Uterus (tissue), 4 donors: ENCODE measurements around the gene FLOT1. TPM values are rescaled to one million over a fixed set of nuclear protein-coding genes. Genes with fewer than 3 reads are reported as not detected.

ENCODE experiments used
- DNase-seq, 2 donors: peaks; one replicate each; pipeline ENCODE4 v3.0.0-alpha.2; 2019 to 2020
- H3K27ac ChIP-seq, 2 donors: fragments of 200-600 bp; sonication (generic); 1 replicate in 1 of 2; 2 replicates in 1 of 2; pipeline ENCODE4 v1.5.1; 2016 to 2018
- H3K27me3 ChIP-seq, 2 donors: fragments of 200-600 bp; sonication (generic); one replicate each; pipeline ENCODE4 v1.5.1; 2018 to 2019; ENCODE audit warnings: control low read depth in 1 of 2
- H3K36me3 ChIP-seq, 2 donors: fragments of 200-600 bp; sonication (generic); one replicate each; pipeline ENCODE4 v1.5.1; 2019; ENCODE audit warnings: control low read depth in 1 of 2
- H3K4me1 ChIP-seq, 2 donors: fragments of 200-600 bp; sonication (generic); one replicate each; pipeline ENCODE4 v1.5.1; 2018 to 2019; ENCODE audit warnings: control low read depth in 1 of 2
- H3K4me3 ChIP-seq, 2 donors: fragments of 200-600 bp; sonication (generic); 1 replicate in 1 of 2; 2 replicates in 1 of 2; pipeline ENCODE4 v1.5.1; 2018 to 2019; ENCODE audit warnings: mild to moderate bottlenecking in 1 of 2
- H3K9me3 ChIP-seq, 2 donors: fragments of 200-600 bp; sonication (generic); one replicate each; pipeline ENCODE4 v1.5.1; 2019; ENCODE audit warnings: control low read depth in 1 of 2
- POLR2A ChIP-seq, 2 donors: fragments of 450-650 bp; IDR thresholded peaks; one replicate each; pipeline ENCODE4 v1.6.1; 2016; ENCODE audit warnings: antibody characterized with exemption in 2 of 2, mild to moderate bottlenecking in 1 of 2, moderate library complexity in 1 of 2
- intact Hi-C: fragments of 100-400 bp; cut with DNase I; formaldehyde crosslinking; loops from one replicate; pipeline ENCODE4 v1.15.1; 2023; ENCODE audit warnings: low total_unique reads
- total RNA-seq, 4 donors: library from RNA; depleted of rRNA in 3 of 4; stranded (reverse); fragments of >200 nt in 3 of 4; gene quantifications; one replicate each; pipeline versions ENCODE4 v1.1.0 to v1.2.4, GENCODE V29; 2014 to 2023
- TF ChIP-seq, protein P1 (sequence below), 4 experiments: fragments of 200-600 bp in 2 of 4; fragments of 450-650 bp in 2 of 4; sonication (generic) in 2 of 4; IDR thresholded peaks; one replicate each; pipeline ENCODE4 v1.5.1; 2016 to 2019; ENCODE audit warnings: antibody characterized with exemption in 4 of 4, mild to moderate bottlenecking in 2 of 4, moderate library complexity in 1 of 4
- donor health status: DM: yes; HTN: yes; CAD: no.

Gene FLOT1
- total RNA-seq, 4 donors from 2014 or later = 47.1 to 155 (median 64.6) TPM

- Histone ChIP-seq H3K4me3 (no peak overlapping the region), H3K4me1 (peaks cover 24 to 32% of the 10 kb centered on the region in 2 donors), H3K27me3 (no peaks in the 10 kb centered on the region), H3K27ac (peak overlapping the region; percentile 82 to 96), H3K9me3 (no peaks in the 10 kb centered on the region), H3K36me3 (no peaks in the 10 kb centered on the region)
- intact Hi-C loops = no loop called here
- no peak for DNase-seq
- TF ChIP-seq POLR2A (IDR thresholded peaks at IDR 0.05) = no peak
- TF ChIP-seq, protein P1, sequence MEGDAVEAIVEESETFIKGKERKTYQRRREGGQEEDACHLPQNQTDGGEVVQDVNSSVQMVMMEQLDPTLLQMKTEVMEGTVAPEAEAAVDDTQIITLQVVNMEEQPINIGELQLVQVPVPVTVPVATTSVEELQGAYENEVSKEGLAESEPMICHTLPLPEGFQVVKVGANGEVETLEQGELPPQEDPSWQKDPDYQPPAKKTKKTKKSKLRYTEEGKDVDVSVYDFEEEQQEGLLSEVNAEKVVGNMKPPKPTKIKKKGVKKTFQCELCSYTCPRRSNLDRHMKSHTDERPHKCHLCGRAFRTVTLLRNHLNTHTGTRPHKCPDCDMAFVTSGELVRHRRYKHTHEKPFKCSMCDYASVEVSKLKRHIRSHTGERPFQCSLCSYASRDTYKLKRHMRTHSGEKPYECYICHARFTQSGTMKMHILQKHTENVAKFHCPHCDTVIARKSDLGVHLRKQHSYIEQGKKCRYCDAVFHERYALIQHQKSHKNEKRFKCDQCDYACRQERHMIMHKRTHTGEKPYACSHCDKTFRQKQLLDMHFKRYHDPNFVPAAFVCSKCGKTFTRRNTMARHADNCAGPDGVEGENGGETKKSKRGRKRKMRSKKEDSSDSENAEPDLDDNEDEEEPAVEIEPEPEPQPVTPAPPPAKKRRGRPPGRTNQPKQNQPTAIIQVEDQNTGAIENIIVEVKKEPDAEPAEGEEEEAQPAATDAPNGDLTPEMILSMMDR (IDR thresholded peaks at IDR 0.05) = no peak
Observed at GRCh38 chr6:30778001-30778635, 35.6 kb upstream of the FLOT1 start.

DNA sequence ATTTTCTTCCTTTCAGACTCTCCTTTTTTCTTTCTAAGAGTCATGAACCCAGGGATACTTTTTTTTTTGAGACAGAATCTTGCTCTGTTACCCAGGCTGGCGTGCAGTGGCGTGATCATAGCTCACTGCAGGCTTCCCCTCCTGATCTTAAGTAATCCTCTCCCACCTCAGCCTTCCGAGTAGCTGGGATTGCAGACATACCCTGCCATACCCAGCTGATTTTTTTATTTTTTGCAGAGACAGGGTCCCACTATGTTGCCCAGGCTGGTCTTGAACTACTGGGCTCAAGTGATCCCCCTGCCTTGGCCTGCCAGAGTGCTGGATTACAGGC lies 34.6 kb upstream of the FLOT1 start:
- DNase-seq = no peak
- Histone ChIP-seq H3K4me3 (no peak overlapping the region), H3K27me3 (no peaks in the 10 kb centered on the region), H3K36me3 (no peaks in the 10 kb centered on the region), H3K4me1 (peaks cover 20 to 26% of the 10 kb centered on the region in 2 donors), H3K27ac (peak overlapping the region in 1 of 2 donors; percentile 96), H3K9me3 (no peaks in the 10 kb centered on the region)
- intact Hi-C loops = no loop called here
- TF ChIP-seq, protein P1 (IDR thresholded peaks at IDR 0.05) = no peak
- no peak for TF ChIP-seq POLR2A (IDR thresholded peaks at IDR 0.05)

DNA sequence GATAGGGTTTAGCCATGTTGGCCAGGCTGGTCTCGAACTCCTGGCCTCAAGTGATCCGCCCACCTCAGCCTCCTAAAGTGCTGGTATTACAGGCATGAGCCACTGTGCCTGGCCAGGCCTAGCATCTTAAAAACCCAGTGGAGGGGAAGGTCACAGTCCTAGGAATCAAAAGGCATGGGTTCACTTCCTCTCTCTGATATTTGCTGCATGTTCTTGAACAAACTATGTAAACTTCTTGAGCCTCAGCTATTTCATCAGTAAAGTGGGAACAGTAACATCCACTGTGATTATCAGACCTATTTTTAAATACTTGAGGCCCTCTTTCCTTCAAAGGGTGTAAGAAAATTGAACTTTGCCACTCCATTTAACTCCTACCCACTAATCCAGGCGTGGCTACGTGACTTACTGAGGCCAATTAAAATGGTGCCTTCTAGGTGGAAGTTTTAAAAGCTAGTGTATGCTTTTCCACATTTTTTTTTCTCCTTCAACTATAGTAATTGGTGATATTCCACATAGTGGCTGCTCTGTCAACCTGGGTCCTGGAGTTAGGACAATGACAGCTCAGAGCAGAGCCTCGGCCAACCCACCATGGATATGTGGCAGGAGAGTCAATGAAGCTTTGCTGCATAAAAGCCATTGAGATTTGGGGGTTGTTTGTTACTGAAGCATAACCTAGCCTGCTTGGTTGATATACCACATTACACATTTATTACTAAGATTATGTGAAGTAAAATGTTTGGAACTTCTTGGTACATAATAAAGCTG lies 34.1 kb upstream of the FLOT1 start:
- Histone ChIP-seq H3K4me3 (no peak overlapping the region), H3K4me1 (peaks cover 20 to 25% of the 10 kb centered on the region in 2 donors), H3K27ac (no peak overlapping the region), H3K36me3 (no peaks in the 10 kb centered on the region), H3K27me3 (no peaks in the 10 kb centered on the region), H3K9me3 (no peaks in the 10 kb centered on the region)
- TF ChIP-seq, protein P1 (IDR thresholded peaks at IDR 0.05) = no peak
- no peak for TF ChIP-seq POLR2A (IDR thresholded peaks at IDR 0.05)
- DNase-seq = no peak
- intact Hi-C loops = no loop called here

DNA sequence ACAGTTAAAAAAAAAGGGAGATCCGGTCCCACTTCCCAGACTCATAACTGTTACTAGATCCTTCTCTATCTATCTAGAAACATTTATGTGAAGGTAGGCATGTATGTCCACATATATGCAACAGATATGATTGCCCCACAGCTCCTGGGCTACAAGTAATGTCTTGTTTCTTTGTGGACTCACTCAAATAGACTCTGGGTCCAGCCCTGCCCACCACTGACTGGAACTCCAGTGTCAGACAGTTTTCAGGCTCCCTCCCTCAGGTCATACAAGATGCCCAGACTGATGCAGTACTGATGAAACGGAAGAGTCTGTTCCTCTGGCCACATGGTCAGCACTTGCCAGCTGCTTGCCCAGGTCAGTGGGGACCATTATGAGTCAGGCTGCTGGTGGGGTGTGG lies 32.6 kb upstream of the FLOT1 start:
- H3K4me1 ChIP-seq = peaks cover 7 to 13% of the 10 kb centered on the region in 2 donors
- H3K27me3 ChIP-seq = no peaks in the 10 kb centered on the region
- no peak for DNase-seq
- H3K9me3 ChIP-seq = no peaks in the 10 kb centered on the region
- H3K36me3 ChIP-seq = no peaks in the 10 kb centered on the region
- intact Hi-C loops = no loop called here
- H3K4me3 ChIP-seq = no peak overlapping the region
- no peak overlapping the region for H3K27ac ChIP-seq
- TF ChIP-seq, protein P1 (IDR thresholded peaks at IDR 0.05) = no peak
- TF ChIP-seq POLR2A (IDR thresholded peaks at IDR 0.05) = no peak

DNA sequence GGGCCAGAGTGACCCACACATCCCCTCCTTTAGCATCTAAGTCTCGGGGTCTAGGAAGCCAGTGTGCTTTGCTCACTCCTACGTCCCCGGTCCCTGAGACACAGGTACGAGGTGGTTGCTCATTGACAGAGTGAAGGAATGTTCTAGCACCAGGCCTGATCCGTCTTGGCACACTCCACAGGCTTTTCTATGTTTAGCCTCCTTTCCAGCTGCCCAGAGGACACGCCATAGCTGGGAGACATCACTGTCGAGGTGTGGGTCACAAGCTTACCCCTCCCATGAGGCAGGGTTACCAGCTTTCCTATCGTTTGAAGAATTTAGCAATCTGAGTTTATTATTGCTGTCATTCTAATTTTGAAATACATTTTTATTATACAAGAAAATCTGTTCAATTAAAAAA lies 32.2 kb upstream of the FLOT1 start:
- DNase-seq = no peak
- peak overlapping the region in 1 of 2 donors; percentile 22 for H3K27ac ChIP-seq

More for the DNA sequence above, 32.2 kb upstream of the FLOT1 start:
- Histone ChIP-seq H3K4me3 (no peak overlapping the region), H3K36me3 (no peaks in the 10 kb centered on the region), H3K27me3 (no peaks in the 10 kb centered on the region), H3K4me1 (peaks cover 3 to 9% of the 10 kb centered on the region in 2 donors), H3K9me3 (no peaks in the 10 kb centered on the region)
- intact Hi-C loops = no loop called here
- TF ChIP-seq POLR2A (IDR thresholded peaks at IDR 0.05) = no peak
- TF ChIP-seq, protein P1 (IDR thresholded peaks at IDR 0.05) = no peak
